ENCODE measurements around the gene IDS. TPM values are rescaled to one million over a fixed set of nuclear protein-coding genes. Genes with fewer than 3 reads are reported as not detected.

Gene IDS
- total RNA-seq, 1 experiment from 2014 or later = 78.7 TPM

DNA sequence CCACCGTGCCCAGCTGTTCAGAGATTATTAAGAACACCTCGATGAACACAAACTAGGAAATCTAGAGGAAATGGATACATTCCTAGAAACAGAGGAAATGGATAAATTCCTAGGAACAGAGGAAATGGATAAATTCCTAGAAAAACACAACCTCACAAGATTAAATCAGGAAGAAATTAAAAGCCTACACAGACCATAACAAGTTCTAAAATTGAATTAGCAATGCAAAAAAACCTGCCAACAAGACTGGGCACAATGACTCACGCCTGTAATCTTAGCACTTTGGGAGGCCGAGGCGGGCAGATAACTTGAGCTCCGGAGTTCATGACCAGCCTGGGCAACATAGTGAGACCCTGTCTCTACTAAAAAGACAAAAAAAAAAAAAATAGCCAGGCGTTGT lies 13.1 kb upstream of the IDS start:
- Histone ChIP-seq H3K9me3 (ENCODE audit: control insufficient read depth, insufficient read depth, low read depth, low read length) (no peaks in the 10 kb centered on the region), H3K4me3 (ENCODE audit: low read depth in 2 of 2, low read length in 2 of 2) (no peak overlapping the region), H3K27ac (ENCODE audit: low read length) (no peak overlapping the region), H3K4me1 (ENCODE audit: control insufficient read depth, insufficient read depth, low read length) (no peaks in the 10 kb centered on the region), H3K27me3 (ENCODE audit: control insufficient read depth, insufficient read depth, low read length) (no peaks in the 10 kb centered on the region), H3K36me3 (ENCODE audit: control insufficient read depth, insufficient read depth, low read length) (no peaks in the 10 kb centered on the region)
- intact Hi-C loops (cut with micrococcal nuclease; ENCODE audit: unreplicated experiment) = no loop called here
- in situ Hi-C loops (cut with HindIII; ENCODE audit: low pct_unique_long_range_greater_than_20kb, low sequenced_read_pairs) = loop anchor here (25.0 kb wide), 1 partner anchor 1119 kb away; no protein-coding TSS in a partner anchor
- ChIA-PET POLR2A (interaction anchor here (0.7 kb wide), 1 partner anchor 11 kb away, joined by 6 read pairs; no protein-coding TSS in a partner anchor), CTCF (interaction anchor here (0.6 kb wide), 1 partner anchor 10 kb away, joined by 3 read pairs; no protein-coding TSS in a partner anchor)
- BruUV-seq (replicated peaks) = no TSS peak
- no peak for ATAC-seq
- TF ChIP-seq TCF7L2 (IDR thresholded peaks at IDR 0.05; ENCODE audit: low read depth, low read length) (no peak), SIN3A (IDR thresholded peaks at IDR 0.05; ENCODE audit: borderline replicate concordance, insufficient read depth, low read depth, low read length) (no peak)
- TF ChIP-seq, protein P1, sequence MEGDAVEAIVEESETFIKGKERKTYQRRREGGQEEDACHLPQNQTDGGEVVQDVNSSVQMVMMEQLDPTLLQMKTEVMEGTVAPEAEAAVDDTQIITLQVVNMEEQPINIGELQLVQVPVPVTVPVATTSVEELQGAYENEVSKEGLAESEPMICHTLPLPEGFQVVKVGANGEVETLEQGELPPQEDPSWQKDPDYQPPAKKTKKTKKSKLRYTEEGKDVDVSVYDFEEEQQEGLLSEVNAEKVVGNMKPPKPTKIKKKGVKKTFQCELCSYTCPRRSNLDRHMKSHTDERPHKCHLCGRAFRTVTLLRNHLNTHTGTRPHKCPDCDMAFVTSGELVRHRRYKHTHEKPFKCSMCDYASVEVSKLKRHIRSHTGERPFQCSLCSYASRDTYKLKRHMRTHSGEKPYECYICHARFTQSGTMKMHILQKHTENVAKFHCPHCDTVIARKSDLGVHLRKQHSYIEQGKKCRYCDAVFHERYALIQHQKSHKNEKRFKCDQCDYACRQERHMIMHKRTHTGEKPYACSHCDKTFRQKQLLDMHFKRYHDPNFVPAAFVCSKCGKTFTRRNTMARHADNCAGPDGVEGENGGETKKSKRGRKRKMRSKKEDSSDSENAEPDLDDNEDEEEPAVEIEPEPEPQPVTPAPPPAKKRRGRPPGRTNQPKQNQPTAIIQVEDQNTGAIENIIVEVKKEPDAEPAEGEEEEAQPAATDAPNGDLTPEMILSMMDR (IDR thresholded peaks at IDR 0.05) = no peak
- DNase-seq (ENCODE audit: low read depth, low spot score) = no peak

GRCh38 chrX:149517308-149517707 lies 12.2 kb upstream of the IDS start:
- Histone ChIP-seq H3K9me3 (ENCODE audit: control insufficient read depth, insufficient read depth, low read depth, low read length) (no peaks in the 10 kb centered on the region), H3K36me3 (ENCODE audit: control insufficient read depth, insufficient read depth, low read length) (no peaks in the 10 kb centered on the region), H3K27me3 (ENCODE audit: control insufficient read depth, insufficient read depth, low read length) (no peaks in the 10 kb centered on the region), H3K4me3 (ENCODE audit: low read depth in 2 of 2, low read length in 2 of 2) (no peak overlapping the region), H3K27ac (ENCODE audit: low read length) (no peak overlapping the region), H3K4me1 (ENCODE audit: control insufficient read depth, insufficient read depth, low read length) (no peaks in the 10 kb centered on the region)
- in situ Hi-C loops (cut with HindIII; ENCODE audit: low pct_unique_long_range_greater_than_20kb, low sequenced_read_pairs) (loop anchor here (25.0 kb wide), 1 partner anchor 1120 kb away; no protein-coding TSS in a partner anchor), intact Hi-C loops (cut with micrococcal nuclease; ENCODE audit: unreplicated experiment) (no loop called here)
- BruUV-seq (replicated peaks) = no TSS peak
- ChIA-PET CTCF (no interaction called here), POLR2A (no interaction called here)
- TF ChIP-seq REST (IDR thresholded peaks at IDR 0.05; ENCODE audit: insufficient read depth in 1 of 2, low read depth in 2 of 2, low read length in 1 of 2) (no peak), SIN3A (IDR thresholded peaks at IDR 0.05; ENCODE audit: borderline replicate concordance, insufficient read depth, low read depth, low read length) (no peak), POLR2AphosphoS5 (IDR thresholded peaks at IDR 0.05; ENCODE audit: low read depth, low read length) (no peak), TCF7L2 (IDR thresholded peaks at IDR 0.05; ENCODE audit: low read depth, low read length) (no peak)
- TF ChIP-seq, protein P1 (IDR thresholded peaks at IDR 0.05) = no peak
- no peak for ATAC-seq
- DNase-seq (ENCODE audit: low read depth, low spot score) = no peak

Data from Panc1 (cell line).